Activated naive CD4-positive, alpha-beta T cell treated with anti-CD3 and anti-CD28 coated beads, Interleukin-2, amount 10 ng/mL, durations not matched to agents 7 days and 5 days (primary cell): Measurements from ENCODE around the gene RIMS3.
"Not testable (repeated sequence)": the region's sequence is repeated elsewhere in the genome, so short reads cannot be mapped to it uniquely, and the experiment has no call there.

ENCODE experiments used
- CTCF ChIA-PET: fragments of 350-600 bp; sonication (Branson Sonifier 250); formaldehyde crosslinking; loops from one replicate; lab custom pipeline; 2021; ENCODE audit warnings: antibody characterized with exemption; lab: Charles Lee
- DNase-seq: peaks from one replicate; pipeline ENCODE4 v3.0.0-alpha.2; 2020
- H3K27ac Mint-ChIP-seq: one replicate; pipeline ENCODE4 v1.8.0; 2021; ENCODE audit warnings: mild to moderate bottlenecking, moderate library complexity, mixed read lengths
- H3K27me3 Mint-ChIP-seq: one replicate; pipeline ENCODE4 v1.8.0; 2021; ENCODE audit warnings: mild to moderate bottlenecking, mixed read lengths
- H3K36me3 Mint-ChIP-seq: one replicate; pipeline ENCODE4 v1.8.0; 2021; ENCODE audit warnings: mixed read lengths
- H3K4me1 Mint-ChIP-seq: one replicate; pipeline ENCODE4 v1.8.0; 2021; ENCODE audit warnings: mixed read lengths
- H3K4me3 Mint-ChIP-seq: one replicate; pipeline ENCODE4 v1.8.0; 2021; ENCODE audit warnings: mild to moderate bottlenecking, moderate library complexity, mixed read lengths
- H3K9me3 Mint-ChIP-seq: one replicate; pipeline ENCODE4 v1.8.0; 2021; ENCODE audit warnings: mixed read lengths

The RIMS3 gene

GRCh38 chr1:40702810-40703209 is 37.3 kb upstream of the RIMS3 start:
- not testable (repeated sequence) for H3K4me3 Mint-ChIP-seq, H3K27ac Mint-ChIP-seq, H3K27me3 Mint-ChIP-seq, DNase-seq, H3K9me3 Mint-ChIP-seq
- H3K36me3 Mint-ChIP-seq: peaks cover 23% of the 10 kb centered on the region
- CTCF ChIA-PET: interaction anchor here (0.9 to 3.1 kb wide), 4 partner anchors 8 to 72 kb away, joined by 4 to 9 read pairs (median 8); partner anchors contain the start of gene NFYC
- peaks cover 42% of the 10 kb centered on the region for H3K4me1 Mint-ChIP-seq

DNA sequence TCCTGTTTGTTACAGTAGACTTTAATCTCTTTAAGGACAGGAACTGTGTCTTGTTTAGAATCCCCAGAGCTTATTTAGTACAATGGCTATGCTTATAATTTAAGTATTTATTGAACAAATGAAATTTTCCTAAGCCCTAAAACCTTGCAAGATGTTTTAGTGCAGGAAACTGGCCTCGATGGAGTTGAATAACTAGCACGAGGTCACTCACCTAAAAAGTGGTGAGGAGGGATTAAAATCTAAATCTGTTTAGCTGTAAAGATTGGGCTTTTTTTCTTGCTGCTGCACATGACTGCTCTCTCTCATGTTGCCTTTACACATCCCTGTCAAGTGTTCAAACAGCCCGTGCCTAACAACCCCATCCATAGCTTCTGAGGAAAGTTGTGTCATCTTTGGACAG is 36.2 kb upstream of the RIMS3 start:
- CTCF ChIA-PET: interaction anchor here (0.5 to 3.1 kb wide), 3 partner anchors 9 to 144 kb away, joined by 3 to 9 read pairs (median 7); partner anchors contain the start of gene NFYC
- peaks cover 53% of the 10 kb centered on the region for H3K4me1 Mint-ChIP-seq
- no peaks in the 10 kb centered on the region for H3K27me3 Mint-ChIP-seq
- H3K27ac Mint-ChIP-seq: no peak overlapping the region
- H3K36me3 Mint-ChIP-seq: peaks cover 32% of the 10 kb centered on the region
- no peak for DNase-seq
- no peak overlapping the region for H3K4me3 Mint-ChIP-seq
- H3K9me3 Mint-ChIP-seq: no peaks in the 10 kb centered on the region

DNA sequence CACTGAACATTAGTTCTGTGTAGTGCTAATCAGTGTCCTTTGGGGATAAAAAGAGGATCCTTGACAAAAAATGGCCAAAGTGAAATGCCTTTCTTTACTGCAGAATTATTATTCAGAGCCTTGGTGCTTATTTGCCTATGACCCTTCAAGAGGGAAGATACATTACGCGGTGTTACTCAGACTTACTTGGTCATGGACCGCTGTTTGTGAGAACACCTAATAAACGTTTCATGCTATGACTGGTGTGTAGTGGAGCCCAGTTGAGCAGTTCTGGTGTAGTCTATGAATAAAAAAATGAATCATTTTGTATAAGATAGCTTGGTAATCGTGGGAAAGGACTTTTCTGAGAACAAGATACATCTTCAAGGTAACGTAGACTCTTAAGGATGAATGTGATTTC is 34.3 kb upstream of the RIMS3 start:
- H3K9me3 Mint-ChIP-seq: no peaks in the 10 kb centered on the region
- H3K4me3 Mint-ChIP-seq: no peak overlapping the region
- no peak for DNase-seq
- peaks cover 63% of the 10 kb centered on the region for H3K4me1 Mint-ChIP-seq
- no peaks in the 10 kb centered on the region for H3K27me3 Mint-ChIP-seq
- H3K36me3 Mint-ChIP-seq: peaks cover 37% of the 10 kb centered on the region
- H3K27ac Mint-ChIP-seq: no peak overlapping the region
- CTCF ChIA-PET: no interaction called here

DNA sequence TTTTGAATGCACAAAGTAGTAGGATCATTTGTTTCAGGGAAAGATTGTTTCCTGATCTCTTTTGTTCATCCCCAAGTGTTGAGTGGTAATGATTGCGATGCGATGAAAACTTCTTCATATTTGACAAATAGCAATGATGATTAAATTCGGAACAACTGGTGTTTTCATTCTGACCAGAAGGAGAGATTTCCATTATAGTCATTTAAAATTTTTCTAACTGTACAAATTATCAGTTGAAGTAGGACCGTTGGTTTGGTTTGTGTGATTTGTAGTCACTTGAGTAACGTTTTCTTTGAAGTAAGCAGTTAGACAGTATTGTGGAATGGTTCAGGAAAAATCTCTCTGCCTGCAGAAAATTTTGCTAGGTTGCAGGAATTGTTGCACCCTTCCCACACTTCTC is 32.0 kb upstream of the RIMS3 start:
- H3K4me3 Mint-ChIP-seq: no peak overlapping the region
- H3K9me3 Mint-ChIP-seq: no peaks in the 10 kb centered on the region
- CTCF ChIA-PET: no interaction called here
- peaks cover 71% of the 10 kb centered on the region for H3K4me1 Mint-ChIP-seq
- no peak overlapping the region for H3K27ac Mint-ChIP-seq
- DNase-seq: no peak
- peaks cover 38% of the 10 kb centered on the region for H3K36me3 Mint-ChIP-seq
- H3K27me3 Mint-ChIP-seq: no peaks in the 10 kb centered on the region

GRCh38 chr1:40696294-40696693 is 30.8 kb upstream of the RIMS3 start:
- Mint-ChIP-seq H3K27ac (no peak overlapping the region), H3K4me3 (no peak overlapping the region), H3K9me3 (no peaks in the 10 kb centered on the region), H3K36me3 (peaks cover 40% of the 10 kb centered on the region), H3K4me1 (peaks cover 67% of the 10 kb centered on the region), H3K27me3 (no peaks in the 10 kb centered on the region)
- CTCF ChIA-PET: no interaction called here
- no peak for DNase-seq

DNA sequence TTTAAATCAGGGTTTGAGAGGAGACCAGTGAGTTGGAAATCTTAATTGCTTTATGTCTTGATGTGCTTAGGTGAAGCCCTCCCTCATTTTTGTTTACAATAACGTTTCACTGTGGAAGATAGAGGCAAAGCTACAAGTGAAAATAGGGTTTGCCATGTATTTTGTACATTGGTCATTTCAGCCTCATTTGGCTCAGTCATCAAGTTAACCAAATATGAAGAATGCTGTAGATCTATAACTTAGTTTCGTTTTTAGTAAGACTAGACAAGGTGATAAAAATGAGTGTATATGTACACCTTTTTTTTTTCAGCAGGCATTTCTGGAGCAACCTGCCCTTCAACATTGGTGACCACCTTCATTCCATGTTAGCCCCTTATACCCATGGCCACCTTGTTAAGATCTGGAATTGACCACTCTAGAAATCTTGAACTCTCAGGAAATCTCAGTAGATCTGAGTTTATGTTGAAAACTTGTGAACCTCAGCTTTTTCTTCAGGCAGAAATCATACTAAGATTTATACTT is 28.9 kb upstream of the RIMS3 start:
- H3K36me3 Mint-ChIP-seq: peaks cover 45% of the 10 kb centered on the region
- peaks cover 76% of the 10 kb centered on the region for H3K4me1 Mint-ChIP-seq
- H3K27ac Mint-ChIP-seq: peak overlapping the region; percentile 73
- no peak for DNase-seq
- CTCF ChIA-PET: interaction anchor here (0.9 to 6.8 kb wide), 4 partner anchors 10 to 155 kb away, joined by 3 to 31 read pairs (median 6); no protein-coding TSS in a partner anchor
- H3K4me3 Mint-ChIP-seq: peak overlapping the region; percentile 27
- no peaks in the 10 kb centered on the region for H3K27me3 Mint-ChIP-seq
- no peaks in the 10 kb centered on the region for H3K9me3 Mint-ChIP-seq

- no peak for DNase-seq
- H3K27ac Mint-ChIP-seq: peak overlapping the region; percentile 73
- CTCF ChIA-PET: interaction anchor here (0.5 to 6.8 kb wide), 5 partner anchors 9 to 80 kb away, joined by 3 to 31 read pairs (median 4); no protein-coding TSS in a partner anchor
- no peaks in the 10 kb centered on the region for H3K9me3 Mint-ChIP-seq
- H3K27me3 Mint-ChIP-seq: no peaks in the 10 kb centered on the region
- H3K4me3 Mint-ChIP-seq: peak overlapping the region; percentile 81
- peaks cover 42% of the 10 kb centered on the region for H3K36me3 Mint-ChIP-seq
- peaks cover 69% of the 10 kb centered on the region for H3K4me1 Mint-ChIP-seq
These were observed 27.9 kb upstream of the RIMS3 start for GRCh38 chr1:40693425-40693824.

DNA sequence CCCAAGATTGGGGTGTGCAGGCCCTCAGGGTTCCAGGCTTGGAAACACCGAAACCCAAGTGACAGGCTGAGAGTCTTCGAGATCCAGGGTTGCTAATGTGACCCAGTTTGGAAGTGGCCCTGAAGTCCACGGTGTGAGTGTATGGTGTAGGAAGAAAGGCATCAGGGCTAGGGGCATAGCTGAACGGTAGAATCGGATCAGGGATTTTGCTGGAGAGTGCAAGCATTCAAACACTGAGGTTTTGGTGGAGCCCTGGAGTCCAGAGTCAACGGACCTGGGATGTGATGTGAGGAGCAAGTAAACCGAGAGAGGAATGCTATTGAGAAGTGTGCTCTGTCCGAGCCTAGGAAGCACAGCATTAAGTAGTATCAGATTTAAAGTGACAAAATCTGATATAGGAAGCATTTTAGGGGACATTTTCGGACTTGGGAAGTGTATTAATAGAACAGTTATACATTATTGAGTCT is 27.0 kb upstream of the RIMS3 start:
- DNase-seq: no peak
- CTCF ChIA-PET: interaction anchor here (0.7 to 6.8 kb wide), 7 partner anchors 10 to 260 kb away, joined by 3 to 31 read pairs (median 4); no protein-coding TSS in a partner anchor
- Mint-ChIP-seq H3K27ac (peak overlapping the region; percentile 94), H3K4me1 (peaks cover 62% of the 10 kb centered on the region), H3K4me3 (peak overlapping the region; percentile 81), H3K9me3 (no peaks in the 10 kb centered on the region), H3K36me3 (peaks cover 43% of the 10 kb centered on the region), H3K27me3 (no peaks in the 10 kb centered on the region)

- Mint-ChIP-seq H3K36me3 (peaks cover 40% of the 10 kb centered on the region), H3K4me3 (peak within 1 kb of the TSS; percentile 81), H3K9me3 (no peaks in the 10 kb centered on the region), H3K27ac (peak within 1 kb of the TSS; percentile 94), H3K27me3 (no peaks in the 10 kb centered on the region), H3K4me1 (peaks cover 55% of the 10 kb centered on the region)
- peak; percentile 98 for DNase-seq
- CTCF ChIA-PET: interaction anchor here (0.6 to 6.8 kb wide), 13 partner anchors 10 to 261 kb away, joined by 3 to 31 read pairs (median 4); no protein-coding TSS in a partner anchor
These were observed 26.3 kb upstream of the RIMS3 start, which contains the start of gene NFYC for GRCh38 chr1:40691538-40692428. TSS of gene NFYC (plus strand) at chr1:40691704. CDS start at chr1:40738844, 47,140 bp downstream.

GRCh38 chr1:40690771-40691537 is 25.5 kb upstream of the RIMS3 start:
- Mint-ChIP-seq H3K4me3 (peak overlapping the region; percentile 81), H3K27ac (peak overlapping the region; percentile 94), H3K27me3 (no peaks in the 10 kb centered on the region), H3K9me3 (no peaks in the 10 kb centered on the region), H3K4me1 (peaks cover 49% of the 10 kb centered on the region), H3K36me3 (peaks cover 38% of the 10 kb centered on the region)
- DNase-seq: no peak
- CTCF ChIA-PET: interaction anchor here (0.6 to 6.8 kb wide), 17 partner anchors 11 to 258 kb away, joined by 3 to 31 read pairs (median 4); no protein-coding TSS in a partner anchor

GRCh38 chr1:40689737-40690136 is 24.3 kb upstream of the RIMS3 start:
- Mint-ChIP-seq H3K27me3 (no peaks in the 10 kb centered on the region), H3K36me3 (peaks cover 45% of the 10 kb centered on the region), H3K4me1 (peaks cover 44% of the 10 kb centered on the region), H3K4me3 (no peak overlapping the region), H3K27ac (no peak overlapping the region), H3K9me3 (no peaks in the 10 kb centered on the region)
- CTCF ChIA-PET: interaction anchor here (0.7 to 6.8 kb wide), 5 partner anchors 20 to 259 kb away, joined by 3 to 31 read pairs (median 4); no protein-coding TSS in a partner anchor
- DNase-seq: no peak

- CTCF ChIA-PET: interaction anchor here (6.8 kb wide), 1 partner anchor 18 kb away, joined by 31 read pairs; no protein-coding TSS in a partner anchor
- Mint-ChIP-seq H3K36me3 (peaks cover 36% of the 10 kb centered on the region), H3K4me1 (peaks cover 23% of the 10 kb centered on the region), H3K9me3 (no peaks in the 10 kb centered on the region), H3K27ac (no peak overlapping the region), H3K27me3 (no peaks in the 10 kb centered on the region), H3K4me3 (no peak overlapping the region)
- DNase-seq: no peak
These were observed 22.2 kb upstream of the RIMS3 start for GRCh38 chr1:40687661-40688060.

GRCh38 chr1:40687059-40687458 is 21.6 kb upstream of the RIMS3 start:
- Mint-ChIP-seq H3K36me3 (peaks cover 33% of the 10 kb centered on the region), H3K27me3 (no peaks in the 10 kb centered on the region), H3K9me3 (no peaks in the 10 kb centered on the region), H3K4me1 (peaks cover 19% of the 10 kb centered on the region), H3K4me3 (no peak overlapping the region), H3K27ac (no peak overlapping the region)
- DNase-seq: no peak
- CTCF ChIA-PET: no interaction called here
